GM12874 (cell line): ENCODE data around the gene LRRC8D.

Experiments used
- CTCF ChIP-seq: IDR thresholded peaks from 2 replicates; pipeline ENCODE4 v1.5.1; 2011; ENCODE audit warnings: low read depth, mild to moderate bottlenecking, control low read depth, low read length, moderate library complexity; ENCODE audit not compliant: insufficient read depth

The LRRC8D gene

DNA sequence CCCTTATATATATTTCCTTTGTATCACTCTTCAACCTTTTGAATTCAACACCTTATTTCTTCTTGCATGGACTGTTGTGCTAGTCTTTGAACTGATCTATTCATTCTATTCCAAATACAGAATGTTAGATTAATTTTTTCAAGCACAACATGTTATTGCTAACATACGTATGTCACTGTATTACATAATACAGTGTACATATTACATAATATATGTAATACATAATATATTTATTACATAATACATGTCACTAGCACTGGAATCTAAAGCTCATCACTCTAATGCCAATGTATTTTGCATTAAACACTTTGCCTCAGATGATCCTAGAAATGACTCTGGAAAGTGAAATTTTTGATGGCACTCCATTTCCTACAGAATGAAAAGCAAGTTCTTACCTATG is 59.8 kb downstream of the LRRC8D start:
- no peak for TF ChIP-seq CTCF

GRCh38 chr1:89881415-89882058 is 60.7 kb downstream of the LRRC8D start:
- no peak for TF ChIP-seq CTCF

GRCh38 chr1:89882348-89883029 is 61.7 kb downstream of the LRRC8D start:
- TF ChIP-seq CTCF = no peak

GRCh38 chr1:89883030-89883379 is 62.2 kb downstream of the LRRC8D start:
- no peak for TF ChIP-seq CTCF

DNA sequence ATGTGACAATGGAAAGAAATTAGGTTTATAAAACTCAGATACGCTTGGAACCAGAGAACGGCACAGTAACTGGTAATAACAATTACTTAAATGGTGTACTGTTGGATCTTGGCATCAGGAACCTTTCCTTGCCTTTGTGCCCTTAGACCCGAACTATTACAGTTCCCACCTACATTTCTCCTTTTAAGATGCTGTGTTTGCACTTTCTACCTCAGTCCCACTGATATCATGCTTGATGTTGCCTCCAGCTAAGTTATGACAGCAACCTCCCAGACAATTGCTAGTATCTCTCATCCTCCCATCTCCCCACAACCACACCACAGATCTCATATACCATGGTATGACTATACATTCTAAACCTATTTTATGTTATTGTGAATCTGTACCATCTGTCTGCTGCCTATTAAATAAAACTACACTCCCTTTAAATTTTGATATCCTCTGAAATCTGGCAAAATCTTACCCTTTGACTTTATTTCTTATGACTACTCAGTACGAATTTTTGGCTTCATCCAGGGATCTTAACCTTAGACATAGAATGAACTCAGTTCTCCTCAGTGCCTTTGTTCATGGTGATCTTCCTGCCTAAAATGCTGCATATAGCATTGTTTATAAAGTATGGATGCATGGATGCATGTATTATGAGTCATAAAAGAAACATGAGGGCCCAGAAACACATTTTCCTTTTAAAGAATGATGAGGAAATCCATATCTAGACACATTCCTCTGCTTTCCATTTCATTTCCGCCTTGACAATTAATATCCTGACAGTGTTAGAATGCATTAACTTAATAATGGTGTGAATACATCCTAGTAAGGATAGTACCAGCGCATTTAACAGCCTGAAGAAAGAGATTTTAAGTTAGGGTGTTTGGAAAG is 64.1 kb downstream of the LRRC8D start:
- no peak for TF ChIP-seq CTCF

- no peak for TF ChIP-seq CTCF
These were observed 66.4 kb downstream of the LRRC8D start for GRCh38 chr1:89887270-89887669.

DNA sequence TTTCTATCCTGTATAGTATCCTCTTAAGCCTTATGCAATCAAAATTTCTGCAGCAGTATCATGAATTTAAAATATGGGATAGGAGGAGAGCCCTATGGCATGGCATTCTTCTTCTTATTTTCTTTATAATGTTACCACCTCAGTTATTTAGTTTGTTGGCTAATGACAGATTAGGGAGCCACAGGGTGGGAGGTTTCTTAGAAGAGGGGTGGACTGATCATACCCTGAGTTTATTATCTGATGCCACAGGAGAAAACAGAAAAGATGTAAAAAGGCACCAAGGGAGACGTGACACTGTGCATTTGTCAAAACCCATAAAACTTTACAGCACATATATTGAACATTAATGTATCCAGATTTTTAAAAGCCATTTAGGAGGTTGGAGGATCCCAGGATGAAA is 66.9 kb downstream of the LRRC8D start:
- no peak for TF ChIP-seq CTCF
